ENCODE measurements around the gene LGI2.

LGI2 gene

DNA sequence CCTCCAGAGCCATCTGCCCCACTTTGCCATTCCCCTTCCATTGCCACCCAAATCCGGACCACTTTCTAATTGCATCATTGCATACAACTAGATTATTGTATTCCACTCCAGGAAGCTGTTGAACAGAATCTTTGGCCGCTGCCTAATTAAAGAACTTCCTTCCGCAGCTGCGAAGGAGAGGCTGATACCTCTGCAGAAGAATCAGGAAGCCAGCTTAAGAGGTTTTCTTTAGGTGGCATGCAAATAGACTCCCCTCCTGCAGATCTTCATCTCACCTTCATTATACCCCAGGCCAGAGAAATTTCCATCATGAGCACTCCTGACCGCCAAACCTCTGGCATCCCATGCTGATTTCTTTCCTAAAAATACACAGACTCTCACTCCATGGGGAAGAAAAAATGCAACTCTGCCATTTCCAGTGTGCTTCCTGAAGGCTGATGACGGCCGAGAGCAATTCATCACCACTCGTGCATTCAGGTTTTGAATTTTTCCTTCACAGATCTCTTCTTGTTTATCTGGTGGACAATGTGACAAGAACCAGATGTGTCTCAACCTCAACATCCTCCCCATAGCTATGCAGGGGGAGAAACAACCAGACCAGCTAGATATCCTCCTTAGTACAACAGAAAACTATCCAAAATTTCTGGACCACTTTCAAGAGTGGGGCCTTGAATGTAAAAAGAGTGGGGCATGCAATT, 31.2 kb downstream of the LGI2 start:
- no peak for DNase-seq (ENCODE audit: extremely low read depth in 1 of 2, low read depth in 1 of 2)

DNA sequence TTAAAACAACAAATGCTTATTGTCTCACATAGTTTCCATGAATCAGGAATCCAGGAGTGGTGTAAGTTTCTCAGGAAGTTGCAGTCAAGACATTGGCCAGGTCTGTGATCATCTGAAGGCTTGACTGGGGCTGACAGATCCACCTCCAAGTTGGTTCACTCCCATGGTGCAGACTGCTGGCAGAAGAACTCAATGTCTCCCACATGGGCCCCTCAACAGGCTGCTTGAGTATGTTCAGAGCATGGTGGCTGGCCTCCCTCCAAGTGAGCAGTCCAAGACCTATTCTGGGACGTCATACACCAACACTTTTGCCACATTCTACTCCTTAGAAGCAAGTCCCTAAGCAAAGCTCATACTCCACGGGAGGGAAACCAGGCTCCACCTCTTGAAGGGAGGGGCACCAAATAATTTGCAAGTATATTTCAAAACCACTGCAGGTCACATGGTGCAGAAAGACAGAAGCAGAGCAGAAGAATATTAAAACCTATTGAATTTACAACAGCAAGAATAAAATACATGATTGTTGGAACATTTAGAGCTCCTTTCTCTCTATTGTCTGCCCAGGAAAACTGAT, 35.3 kb downstream of the LGI2 start:
- no peak for DNase-seq (ENCODE audit: extremely low read depth in 1 of 2, low read depth in 1 of 2)

GRCh38 chr4:24993551-24994080, 37.1 kb downstream of the LGI2 start:
- DNase-seq (ENCODE audit: extremely low read depth in 1 of 2, low read depth in 1 of 2) = no peak

DNA sequence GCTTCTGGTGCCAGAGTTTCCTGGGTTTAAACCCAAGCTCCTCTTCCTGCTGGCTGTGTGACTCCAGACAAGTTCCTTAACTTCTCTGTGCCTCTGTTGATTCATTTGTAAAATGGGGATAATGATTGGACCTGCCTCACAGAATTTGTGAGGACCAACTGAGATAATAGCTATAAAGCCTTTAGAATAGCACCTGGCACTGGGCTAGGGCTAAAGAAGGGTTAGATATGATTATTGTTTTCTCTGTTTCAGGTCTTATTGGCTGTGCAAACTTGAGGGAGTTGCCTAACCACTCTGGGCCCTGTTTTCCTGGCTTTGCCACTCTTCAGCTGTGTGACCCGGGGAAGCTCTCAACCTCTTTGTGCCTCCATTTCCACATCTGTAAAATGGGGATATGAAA, 37.8 kb downstream of the LGI2 start:
- DNase-seq (ENCODE audit: extremely low read depth in 1 of 2, low read depth in 1 of 2) = no peak

- DNase-seq (ENCODE audit: extremely low read depth in 1 of 2, low read depth in 1 of 2) = no peak
These were observed 39.7 kb downstream of the LGI2 start for GRCh38 chr4:24991015-24991414.

GRCh38 chr4:24989327-24989726, 41.4 kb downstream of the LGI2 start:
- no peak for DNase-seq (ENCODE audit: extremely low read depth in 1 of 2, low read depth in 1 of 2)

- DNase-seq (ENCODE audit: extremely low read depth in 1 of 2, low read depth in 1 of 2) = no peak
These were observed 42.0 kb downstream of the LGI2 start for GRCh38 chr4:24988776-24989175.

DNA sequence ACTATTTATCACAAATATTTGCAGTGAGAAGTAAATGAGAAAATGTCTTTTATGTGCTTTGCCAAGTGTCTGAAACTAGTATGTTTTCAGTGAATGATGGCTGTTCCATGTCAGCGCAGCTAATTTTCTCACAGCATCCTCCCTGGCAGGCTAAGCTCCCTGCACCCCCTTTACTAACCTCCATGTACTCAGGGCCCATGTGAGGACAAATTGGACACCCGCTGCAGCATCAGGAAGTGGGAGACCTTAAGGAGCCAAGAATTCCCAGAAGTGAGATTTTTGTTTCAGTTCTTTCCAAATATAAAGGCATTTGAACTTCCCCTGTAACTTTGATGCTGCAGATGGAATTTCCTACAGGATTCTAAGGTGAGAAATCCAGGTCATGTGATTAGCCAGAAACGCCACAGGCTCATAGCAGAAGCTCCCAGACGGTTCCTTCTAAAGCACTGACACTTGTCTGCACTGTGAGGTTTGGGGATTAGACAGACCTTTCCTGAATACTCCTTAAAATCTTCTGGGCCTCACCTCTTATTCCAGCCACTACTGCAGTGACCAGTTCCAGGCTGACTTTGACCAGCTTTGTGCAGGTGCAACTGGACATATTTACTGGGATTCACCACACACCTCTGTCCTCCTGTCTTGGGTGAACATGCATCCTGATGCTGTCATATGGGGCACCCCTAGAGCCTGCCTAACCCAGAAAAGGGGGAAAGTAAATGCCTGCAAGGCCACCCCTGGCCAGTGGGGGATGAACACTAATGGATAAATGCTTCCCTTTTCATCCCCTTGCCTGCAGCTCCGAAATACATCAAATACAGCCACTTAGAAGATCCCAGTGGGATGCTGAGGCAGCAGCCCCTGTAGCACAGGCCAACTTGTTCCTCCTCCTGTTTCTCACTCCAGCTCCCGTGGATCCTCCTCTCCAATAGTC, 45.9 kb downstream of the LGI2 start:
- no peak for DNase-seq (ENCODE audit: extremely low read depth in 1 of 2, low read depth in 1 of 2)

- DNase-seq (ENCODE audit: extremely low read depth in 1 of 2, low read depth in 1 of 2) = no peak
These were observed 50.0 kb downstream of the LGI2 start for GRCh38 chr4:24980740-24981139.

DNA sequence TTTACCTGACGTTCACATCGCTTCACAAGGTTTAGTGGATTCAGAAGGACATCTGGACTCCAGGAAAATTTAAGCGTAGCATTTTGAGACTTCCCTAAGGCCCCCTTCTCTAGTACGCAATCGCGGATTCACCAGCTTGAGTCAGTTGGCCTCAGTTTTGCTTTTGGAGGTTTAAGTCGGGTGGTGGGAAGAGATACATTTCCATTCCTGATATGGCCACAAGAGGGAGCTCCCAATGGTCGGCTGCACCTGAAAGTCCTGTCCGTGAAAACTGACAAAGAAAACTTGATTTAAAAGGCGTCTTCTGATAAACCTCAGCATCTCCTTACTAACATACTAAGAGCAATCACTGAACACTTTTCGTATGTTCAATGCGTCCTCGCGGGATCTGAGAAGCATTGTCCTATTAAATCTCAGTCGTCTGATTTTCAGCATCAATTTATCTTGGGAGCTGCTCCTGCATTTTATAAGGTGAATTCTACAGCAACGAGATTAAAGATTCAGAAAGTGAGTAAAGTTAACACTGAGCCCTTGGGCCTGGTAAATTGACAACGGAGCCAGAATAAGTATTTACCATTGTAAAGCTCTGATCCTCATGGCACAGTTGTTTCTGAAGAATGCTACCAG, 50.6 kb downstream of the LGI2 start:
- peak in 1 of 2 donors; percentile 13 for DNase-seq (ENCODE audit: extremely low read depth in 1 of 2, low read depth in 1 of 2)

GRCh38 chr4:24979554-24979953, 51.2 kb downstream of the LGI2 start:
- no peak for DNase-seq (ENCODE audit: extremely low read depth in 1 of 2, low read depth in 1 of 2)

- no peak for DNase-seq (ENCODE audit: extremely low read depth in 1 of 2, low read depth in 1 of 2)
These were observed 52.3 kb downstream of the LGI2 start for GRCh38 chr4:24978291-24979075.

DNA sequence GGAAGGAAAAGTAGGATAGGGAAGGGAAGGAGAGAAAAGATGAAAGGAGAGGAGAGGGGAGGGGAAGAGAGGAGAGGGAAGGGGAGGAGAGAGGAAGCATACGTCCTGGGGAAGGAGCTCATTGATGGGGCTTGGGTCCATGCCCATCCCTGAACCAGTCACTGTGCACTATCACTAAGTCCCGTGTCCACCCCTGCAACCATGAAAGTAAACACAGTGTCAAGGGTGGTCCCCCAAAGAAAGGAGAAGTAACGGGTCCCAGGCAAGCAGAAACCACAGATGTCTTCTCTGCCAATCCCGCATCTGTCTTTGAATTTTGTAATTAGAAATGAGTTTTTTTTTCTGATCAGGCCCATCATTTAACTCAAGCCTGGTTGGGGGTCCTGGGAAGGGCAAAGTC, 55.2 kb downstream of the LGI2 start:
- no peak for DNase-seq (ENCODE audit: extremely low read depth in 1 of 2, low read depth in 1 of 2)

GRCh38 chr4:24973747-24974601, 56.8 kb downstream of the LGI2 start:
- DNase-seq (ENCODE audit: extremely low read depth in 1 of 2, low read depth in 1 of 2) = no peak

DNA sequence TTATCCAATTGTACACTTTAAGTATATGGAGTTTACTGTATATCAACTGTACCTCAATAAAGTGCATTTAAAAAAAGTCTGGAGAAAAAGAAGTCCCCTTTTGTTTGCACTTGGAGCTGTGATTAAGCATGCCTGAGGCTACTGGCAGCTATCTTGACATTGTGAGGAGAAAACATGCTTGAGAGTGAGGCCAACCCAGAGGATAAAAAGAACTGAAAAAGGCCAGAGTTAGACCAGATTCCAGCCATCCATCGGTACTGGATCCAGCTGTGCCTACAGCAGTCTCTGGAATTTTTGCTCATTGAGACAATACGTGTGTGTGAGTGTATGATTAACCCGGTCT, 57.4 kb downstream of the LGI2 start:
- DNase-seq (ENCODE audit: extremely low read depth in 1 of 2, low read depth in 1 of 2) = no peak

DNA sequence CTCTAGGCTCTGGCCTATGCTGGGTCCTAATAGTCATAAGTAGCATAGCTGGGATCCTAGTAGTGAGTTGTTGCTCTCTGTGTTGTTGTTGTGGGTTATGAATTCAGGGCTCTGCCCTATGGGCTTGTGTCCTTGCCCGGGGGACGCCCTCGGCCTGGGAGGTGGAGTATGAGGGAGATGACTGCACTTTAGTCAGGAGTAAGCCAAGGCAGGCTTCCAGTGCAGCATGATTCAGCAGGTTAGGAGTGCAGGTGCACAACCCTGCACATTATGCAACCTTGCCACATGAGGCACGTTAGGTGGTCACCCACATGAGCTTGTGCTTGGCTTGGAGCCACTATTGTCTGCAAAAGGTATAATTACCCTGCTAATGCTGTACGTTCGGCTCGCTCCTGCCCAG, 59.6 kb downstream of the LGI2 start:
- no peak for DNase-seq (ENCODE audit: extremely low read depth in 1 of 2, low read depth in 1 of 2)

DNA sequence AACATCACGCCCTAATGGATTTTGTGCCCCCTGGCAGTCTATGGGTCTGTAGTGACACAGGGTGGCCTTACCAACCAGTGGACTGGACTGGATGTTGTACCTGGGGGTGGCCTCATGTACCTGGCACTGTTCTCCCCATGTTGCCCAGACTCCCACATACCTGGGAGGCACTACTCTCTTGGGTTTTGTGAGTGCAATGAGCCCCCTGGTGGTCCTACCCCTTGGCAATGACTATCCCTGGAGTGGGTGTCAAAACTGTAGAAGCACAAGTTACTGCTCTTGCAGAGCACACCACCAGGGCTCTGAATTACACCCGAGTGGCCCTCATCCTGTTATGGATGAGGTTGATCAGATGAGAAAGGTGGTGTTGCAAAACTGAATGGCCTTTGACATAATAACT, 60.1 kb downstream of the LGI2 start:
- no peak for DNase-seq (ENCODE audit: extremely low read depth in 1 of 2, low read depth in 1 of 2)

- no peak for DNase-seq (ENCODE audit: extremely low read depth in 1 of 2, low read depth in 1 of 2)
These were observed 60.6 kb downstream of the LGI2 start for GRCh38 chr4:24970191-24970590.

- DNase-seq (ENCODE audit: extremely low read depth in 1 of 2, low read depth in 1 of 2) = no peak
These were observed 61.3 kb downstream of the LGI2 start for GRCh38 chr4:24969486-24969885.

DNA sequence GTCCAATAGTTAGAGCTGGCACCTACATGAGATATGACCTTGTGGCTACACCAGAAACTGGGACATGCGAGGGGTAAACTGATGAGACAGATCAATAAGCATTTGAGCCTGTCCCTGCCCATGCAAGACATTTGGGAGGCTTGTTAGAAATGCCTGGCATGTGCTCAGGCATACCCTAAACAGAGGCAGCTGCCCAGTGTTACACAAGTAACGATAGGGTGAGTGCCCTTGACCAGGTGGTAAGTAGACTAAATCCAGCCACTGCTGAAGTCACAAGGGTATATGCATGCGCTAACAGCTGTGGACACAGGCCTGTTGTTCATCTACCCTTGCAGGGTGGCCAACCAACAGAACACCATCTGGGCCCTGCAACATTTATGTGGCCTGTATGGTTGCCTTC, 61.8 kb downstream of the LGI2 start:
- DNase-seq (ENCODE audit: extremely low read depth in 1 of 2, low read depth in 1 of 2) = no peak
